ENCODE results near the gene DYTN. TPM values are rescaled to one million over a fixed set of nuclear protein-coding genes. Genes with fewer than 3 reads are reported as not detected.
A peak's percentile ranks its signal among the peaks of the same experiment; 100 is the strongest.

DYTN gene
- polyA plus RNA-seq, 1 donor from 2014 or later, result not detected

- H3K4me3 ChIP-seq (ENCODE audit: low read length), result peak within 1 kb of the TSS; percentile 64
- peaks cover 46% of the 10 kb centered on the region for H3K27me3 ChIP-seq (ENCODE audit: insufficient read depth, low read depth, low read length)
- H3K9me3 ChIP-seq (ENCODE audit: low read length), result no peaks in the 10 kb centered on the region
- H3F3A ChIP-seq (ENCODE audit: insufficient read depth, low read length, poor library complexity, severe bottlenecking), result no peaks in the 10 kb centered on the region
- no peak for TF ChIP-seq TAF1 (IDR thresholded peaks at IDR 0.05; ENCODE audit: low read depth)
- TF ChIP-seq, protein P1, sequence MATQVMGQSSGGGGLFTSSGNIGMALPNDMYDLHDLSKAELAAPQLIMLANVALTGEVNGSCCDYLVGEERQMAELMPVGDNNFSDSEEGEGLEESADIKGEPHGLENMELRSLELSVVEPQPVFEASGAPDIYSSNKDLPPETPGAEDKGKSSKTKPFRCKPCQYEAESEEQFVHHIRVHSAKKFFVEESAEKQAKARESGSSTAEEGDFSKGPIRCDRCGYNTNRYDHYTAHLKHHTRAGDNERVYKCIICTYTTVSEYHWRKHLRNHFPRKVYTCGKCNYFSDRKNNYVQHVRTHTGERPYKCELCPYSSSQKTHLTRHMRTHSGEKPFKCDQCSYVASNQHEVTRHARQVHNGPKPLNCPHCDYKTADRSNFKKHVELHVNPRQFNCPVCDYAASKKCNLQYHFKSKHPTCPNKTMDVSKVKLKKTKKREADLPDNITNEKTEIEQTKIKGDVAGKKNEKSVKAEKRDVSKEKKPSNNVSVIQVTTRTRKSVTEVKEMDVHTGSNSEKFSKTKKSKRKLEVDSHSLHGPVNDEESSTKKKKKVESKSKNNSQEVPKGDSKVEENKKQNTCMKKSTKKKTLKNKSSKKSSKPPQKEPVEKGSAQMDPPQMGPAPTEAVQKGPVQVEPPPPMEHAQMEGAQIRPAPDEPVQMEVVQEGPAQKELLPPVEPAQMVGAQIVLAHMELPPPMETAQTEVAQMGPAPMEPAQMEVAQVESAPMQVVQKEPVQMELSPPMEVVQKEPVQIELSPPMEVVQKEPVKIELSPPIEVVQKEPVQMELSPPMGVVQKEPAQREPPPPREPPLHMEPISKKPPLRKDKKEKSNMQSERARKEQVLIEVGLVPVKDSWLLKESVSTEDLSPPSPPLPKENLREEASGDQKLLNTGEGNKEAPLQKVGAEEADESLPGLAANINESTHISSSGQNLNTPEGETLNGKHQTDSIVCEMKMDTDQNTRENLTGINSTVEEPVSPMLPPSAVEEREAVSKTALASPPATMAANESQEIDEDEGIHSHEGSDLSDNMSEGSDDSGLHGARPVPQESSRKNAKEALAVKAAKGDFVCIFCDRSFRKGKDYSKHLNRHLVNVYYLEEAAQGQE (IDR thresholded peaks at IDR 0.05; ENCODE audit: borderline replicate concordance), result peak; percentile 81
- no peak within 1 kb of the TSS for H3K9ac ChIP-seq (ENCODE audit: low read length)
- no peaks in the 10 kb centered on the region for H3K79me2 ChIP-seq (replicated peaks; ENCODE audit: insufficient read depth, low read length)
- no peaks in the 10 kb centered on the region for H3K36me3 ChIP-seq (ENCODE audit: insufficient read depth, low read length)
- no peak within 1 kb of the TSS for H3K27ac ChIP-seq (ENCODE audit: low read length)
- no peaks in the 10 kb centered on the region for H3K9me2 ChIP-seq (ENCODE audit: insufficient read depth, low read length)
- no peak within 1 kb of the TSS for H2AFZ ChIP-seq (ENCODE audit: low read depth, low read length)
- H4K20me1 ChIP-seq (ENCODE audit: insufficient read depth), result no peaks in the 10 kb centered on the region
- H3K4me2 ChIP-seq (ENCODE audit: low read length), result peak within 1 kb of the TSS; percentile 38
Observed at GRCh38 chr2:206642075-206643025, 75.8 kb downstream of the DYTN start, which contains the start of gene FAM237A. Gene FAM237A (plus strand): TSS chr2:206642487. CDS start chr2:206644237, 1,750 bp downstream.

GRCh38 chr2:206641226-206641625 is 77.0 kb downstream of the DYTN start:
- no peak overlapping the region for H3K9ac ChIP-seq (ENCODE audit: low read length)
- no peak overlapping the region for H3K4me2 ChIP-seq (ENCODE audit: low read length)
- H3K27me3 ChIP-seq (ENCODE audit: insufficient read depth, low read depth, low read length), result peaks cover 46% of the 10 kb centered on the region
- H3F3A ChIP-seq (ENCODE audit: insufficient read depth, low read length, poor library complexity, severe bottlenecking), result no peaks in the 10 kb centered on the region
- H3K4me3 ChIP-seq (ENCODE audit: low read length), result no peak overlapping the region
- H3K9me3 ChIP-seq (ENCODE audit: low read length), result no peaks in the 10 kb centered on the region
- H3K36me3 ChIP-seq (ENCODE audit: insufficient read depth, low read length), result no peaks in the 10 kb centered on the region
- no peaks in the 10 kb centered on the region for H3K79me2 ChIP-seq (replicated peaks; ENCODE audit: insufficient read depth, low read length)
- no peak overlapping the region for H3K27ac ChIP-seq (ENCODE audit: low read length)
- no peaks in the 10 kb centered on the region for H4K20me1 ChIP-seq (ENCODE audit: insufficient read depth)
- no peak overlapping the region for H2AFZ ChIP-seq (ENCODE audit: low read depth, low read length)
- no peaks in the 10 kb centered on the region for H3K9me2 ChIP-seq (ENCODE audit: insufficient read depth, low read length)
- TF ChIP-seq TAF1 (IDR thresholded peaks at IDR 0.05; ENCODE audit: low read depth), result no peak
- TF ChIP-seq, protein P2, sequence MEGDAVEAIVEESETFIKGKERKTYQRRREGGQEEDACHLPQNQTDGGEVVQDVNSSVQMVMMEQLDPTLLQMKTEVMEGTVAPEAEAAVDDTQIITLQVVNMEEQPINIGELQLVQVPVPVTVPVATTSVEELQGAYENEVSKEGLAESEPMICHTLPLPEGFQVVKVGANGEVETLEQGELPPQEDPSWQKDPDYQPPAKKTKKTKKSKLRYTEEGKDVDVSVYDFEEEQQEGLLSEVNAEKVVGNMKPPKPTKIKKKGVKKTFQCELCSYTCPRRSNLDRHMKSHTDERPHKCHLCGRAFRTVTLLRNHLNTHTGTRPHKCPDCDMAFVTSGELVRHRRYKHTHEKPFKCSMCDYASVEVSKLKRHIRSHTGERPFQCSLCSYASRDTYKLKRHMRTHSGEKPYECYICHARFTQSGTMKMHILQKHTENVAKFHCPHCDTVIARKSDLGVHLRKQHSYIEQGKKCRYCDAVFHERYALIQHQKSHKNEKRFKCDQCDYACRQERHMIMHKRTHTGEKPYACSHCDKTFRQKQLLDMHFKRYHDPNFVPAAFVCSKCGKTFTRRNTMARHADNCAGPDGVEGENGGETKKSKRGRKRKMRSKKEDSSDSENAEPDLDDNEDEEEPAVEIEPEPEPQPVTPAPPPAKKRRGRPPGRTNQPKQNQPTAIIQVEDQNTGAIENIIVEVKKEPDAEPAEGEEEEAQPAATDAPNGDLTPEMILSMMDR (IDR thresholded peaks at IDR 0.05; ENCODE audit: poor library complexity, severe bottlenecking), result no peak
- TF ChIP-seq MXI1 (conservative IDR thresholded peaks at IDR 0.05; ENCODE audit: poor library complexity, severe bottlenecking), result no peak
- TF ChIP-seq, protein P1 (IDR thresholded peaks at IDR 0.05; ENCODE audit: borderline replicate concordance), result no peak
- no peak for TF ChIP-seq EP300 (conservative IDR thresholded peaks at IDR 0.05; ENCODE audit: poor library complexity, severe bottlenecking)
- no peak for TF ChIP-seq RAD21 (conservative IDR thresholded peaks at IDR 0.05)
- TF ChIP-seq POLR2AphosphoS5 (IDR thresholded peaks at IDR 0.05), result no peak
- no peak for TF ChIP-seq SMC3 (conservative IDR thresholded peaks at IDR 0.05; ENCODE audit: poor library complexity)
- TF ChIP-seq EZH2 (IDR thresholded peaks at IDR 0.05; ENCODE audit: borderline replicate concordance, insufficient read depth, low read length, poor library complexity, severe bottlenecking), result no peak
